Cardiac muscle cell (in vitro differentiated cells and primary cell): ENCODE data around the gene FIGN. TPM values are rescaled to one million over a fixed set of nuclear protein-coding genes. Genes with fewer than 3 reads are reported as not detected.
A peak's percentile ranks its signal among the peaks of the same experiment; 100 is the strongest.

Experiments
- DNase-seq, 2 donors: peaks; one replicate each; pipeline versions ENCODE4 v3.0.0 to v3.0.0-alpha.2; 2010 to 2017; ENCODE audit warnings: low read depth in 1 of 2, low spot score in 1 of 2
- H3K27ac ChIP-seq: fragments of 200-600 bp; sonication (generic); 2 replicates; pipeline ENCODE4 v1.5.1; 2016
- H3K27me3 ChIP-seq: fragments of 200-600 bp; sonication (generic); 2 replicates; pipeline ENCODE4 v1.6.0; 2016; ENCODE audit warnings: control low read depth
- H3K36me3 ChIP-seq: fragments of 200-600 bp; sonication (generic); 2 replicates; pipeline ENCODE4 v1.5.1; 2016; ENCODE audit warnings: control low read depth
- H3K4me1 ChIP-seq: fragments of 200-600 bp; sonication (generic); 2 replicates; pipeline ENCODE4 v1.8.1; 2017; ENCODE audit warnings: low read depth, mild to moderate bottlenecking, mixed run types
- H3K4me3 ChIP-seq: fragments of 200-600 bp; sonication (generic); 2 replicates; pipeline ENCODE4 v1.5.1; 2016; ENCODE audit warnings: mild to moderate bottlenecking
- H3K9me3 ChIP-seq: fragments of 200-600 bp; sonication (generic); 2 replicates; pipeline ENCODE4 v1.5.1; 2017; ENCODE audit warnings: low read depth, mild to moderate bottlenecking, control low read depth
- polyA plus RNA-seq: library from polyadenylated mRNA; unstranded; fragments of >200 nt; fragmentation: Nextera tagmentation; extraction: Ambion mirVana; gene quantifications from 2 replicates; pipeline ENCODE4 v1.2.1, GENCODE V29; 2016
- total RNA-seq: library from RNA; depleted of rRNA; stranded (reverse); fragments of >200 nt; gene quantifications from 2 replicates; pipeline ENCODE4 v1.2.3, GENCODE V29; 2016
- TF ChIP-seq, protein P1 (sequence below): IDR thresholded peaks from 2 replicates; pipeline ENCODE4 v1.5.1; 2012; ENCODE audit warnings: low read depth, mild to moderate bottlenecking, low read length

FIGN gene
- total and polyA plus RNA-seq, 2 experiments from 2014 or later: 12.6 to 51.0 TPM

DNA sequence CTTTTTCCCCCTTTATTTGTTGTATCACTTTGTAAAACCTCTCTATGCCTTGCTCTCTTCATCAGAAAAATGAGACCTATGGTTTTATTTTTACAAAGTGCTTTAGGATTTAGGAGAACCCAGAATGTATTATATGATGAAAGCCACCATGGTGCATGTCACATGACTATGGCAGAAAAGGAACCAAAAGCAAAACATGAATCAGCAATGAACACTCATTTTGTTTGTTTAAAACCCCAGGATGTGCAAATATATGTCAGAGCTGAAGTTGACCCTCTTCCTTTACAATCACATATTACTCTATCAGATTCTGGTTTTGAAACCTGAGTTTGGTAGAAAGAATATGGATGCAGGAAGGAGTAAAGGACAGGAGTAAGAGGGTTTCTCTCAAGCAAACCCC lies 70.0 kb downstream of the FIGN start:
- no peak overlapping the region for H3K4me3 ChIP-seq
- H3K9me3 ChIP-seq: no peaks in the 10 kb centered on the region
- TF ChIP-seq, protein P1, sequence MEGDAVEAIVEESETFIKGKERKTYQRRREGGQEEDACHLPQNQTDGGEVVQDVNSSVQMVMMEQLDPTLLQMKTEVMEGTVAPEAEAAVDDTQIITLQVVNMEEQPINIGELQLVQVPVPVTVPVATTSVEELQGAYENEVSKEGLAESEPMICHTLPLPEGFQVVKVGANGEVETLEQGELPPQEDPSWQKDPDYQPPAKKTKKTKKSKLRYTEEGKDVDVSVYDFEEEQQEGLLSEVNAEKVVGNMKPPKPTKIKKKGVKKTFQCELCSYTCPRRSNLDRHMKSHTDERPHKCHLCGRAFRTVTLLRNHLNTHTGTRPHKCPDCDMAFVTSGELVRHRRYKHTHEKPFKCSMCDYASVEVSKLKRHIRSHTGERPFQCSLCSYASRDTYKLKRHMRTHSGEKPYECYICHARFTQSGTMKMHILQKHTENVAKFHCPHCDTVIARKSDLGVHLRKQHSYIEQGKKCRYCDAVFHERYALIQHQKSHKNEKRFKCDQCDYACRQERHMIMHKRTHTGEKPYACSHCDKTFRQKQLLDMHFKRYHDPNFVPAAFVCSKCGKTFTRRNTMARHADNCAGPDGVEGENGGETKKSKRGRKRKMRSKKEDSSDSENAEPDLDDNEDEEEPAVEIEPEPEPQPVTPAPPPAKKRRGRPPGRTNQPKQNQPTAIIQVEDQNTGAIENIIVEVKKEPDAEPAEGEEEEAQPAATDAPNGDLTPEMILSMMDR: no peak
- DNase-seq: no peak
- H3K36me3 ChIP-seq: no peaks in the 10 kb centered on the region
- H3K27me3 ChIP-seq: no peaks in the 10 kb centered on the region
- H3K27ac ChIP-seq: peak overlapping the region; percentile 89
- peaks cover 22% of the 10 kb centered on the region for H3K4me1 ChIP-seq

DNA sequence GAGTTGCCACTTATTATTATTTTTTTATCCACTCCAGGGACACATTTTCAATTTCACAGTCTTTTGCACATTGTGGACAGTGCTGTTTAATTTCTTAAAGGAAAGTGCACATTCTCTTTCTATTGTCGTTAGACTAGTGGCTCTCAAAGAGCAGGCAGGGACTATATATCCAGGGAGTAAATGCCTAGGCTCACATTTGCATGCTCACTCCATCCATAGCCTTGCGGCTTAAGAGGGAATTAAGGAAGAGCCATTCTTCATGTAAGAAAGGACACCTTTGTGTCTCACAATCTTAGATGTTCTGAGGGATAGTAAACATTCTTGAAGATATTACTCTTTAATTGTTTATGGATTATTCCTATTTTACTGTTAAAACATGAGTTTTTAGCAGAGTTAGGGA lies 70.8 kb downstream of the FIGN start:
- Histone ChIP-seq H3K27ac (peak overlapping the region; percentile 59), H3K4me1 (peaks cover 22% of the 10 kb centered on the region), H3K36me3 (no peaks in the 10 kb centered on the region), H3K27me3 (no peaks in the 10 kb centered on the region), H3K9me3 (no peaks in the 10 kb centered on the region), H3K4me3 (no peak overlapping the region)
- TF ChIP-seq, protein P1: no peak
- DNase-seq: no peak

DNA sequence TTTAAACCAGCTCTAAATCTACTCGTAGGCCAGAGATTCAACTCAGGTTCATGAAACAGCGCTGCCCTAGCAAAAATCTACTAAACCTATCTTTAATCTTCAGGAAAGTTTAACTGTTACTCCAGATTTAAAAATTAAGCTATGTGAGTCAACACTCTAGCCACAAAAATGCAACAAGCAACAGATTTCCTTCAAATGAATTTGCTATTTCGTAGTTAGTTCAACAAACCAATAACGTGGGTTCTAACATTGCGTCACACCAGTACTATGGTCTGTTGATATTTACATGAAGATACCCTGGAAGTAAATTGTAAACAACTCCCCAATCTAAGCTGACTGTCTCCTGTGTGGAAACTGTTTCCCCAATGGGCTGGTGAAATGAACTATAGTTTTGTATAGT lies 71.2 kb downstream of the FIGN start:
- DNase-seq: peak in 1 of 2 donors; percentile 86
- no peaks in the 10 kb centered on the region for H3K27me3 ChIP-seq
- H3K9me3 ChIP-seq: no peaks in the 10 kb centered on the region
- TF ChIP-seq, protein P1: no peak
- peak overlapping the region; percentile 59 for H3K27ac ChIP-seq
- no peaks in the 10 kb centered on the region for H3K36me3 ChIP-seq
- H3K4me3 ChIP-seq: no peak overlapping the region
- peaks cover 22% of the 10 kb centered on the region for H3K4me1 ChIP-seq

DNA sequence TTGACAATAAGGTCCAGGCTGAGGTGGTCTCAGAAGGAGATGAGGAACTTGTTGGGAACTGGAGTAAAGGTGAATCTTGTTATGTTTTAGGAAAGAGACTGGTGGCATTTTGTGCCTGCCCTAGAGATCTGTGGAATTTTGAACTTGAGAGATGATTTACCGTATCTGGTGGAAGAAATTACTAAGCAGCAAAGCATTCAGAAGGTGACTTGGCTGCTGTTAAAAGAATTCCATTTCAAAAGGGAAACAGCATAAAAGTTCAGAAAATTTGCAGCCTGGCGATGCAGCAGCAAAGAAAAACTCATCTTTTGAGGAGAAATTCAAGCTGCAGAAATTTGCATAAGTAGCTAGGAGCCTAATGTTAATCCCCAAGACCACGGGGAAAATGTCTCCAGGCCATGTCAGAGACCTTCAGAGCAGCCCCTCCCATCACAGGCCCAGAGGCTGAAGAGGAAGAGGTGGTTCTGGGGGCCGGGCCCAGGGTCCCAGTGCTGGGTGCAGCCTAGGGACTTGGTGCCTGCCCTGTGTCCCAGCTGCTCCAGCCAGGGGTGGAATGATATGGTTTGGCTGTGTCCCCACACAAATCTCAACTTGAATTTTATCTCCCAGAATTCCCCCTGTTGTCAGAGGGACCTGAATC lies 73.5 kb downstream of the FIGN start:
- TF ChIP-seq, protein P1: no peak
- no peaks in the 10 kb centered on the region for H3K9me3 ChIP-seq
- no peaks in the 10 kb centered on the region for H3K36me3 ChIP-seq
- no peaks in the 10 kb centered on the region for H3K27me3 ChIP-seq
- peaks cover 39% of the 10 kb centered on the region for H3K4me1 ChIP-seq
- peak overlapping the region; percentile 60 for H3K27ac ChIP-seq
- DNase-seq: peak in 1 of 2 donors; percentile 26
- H3K4me3 ChIP-seq: no peak overlapping the region

DNA sequence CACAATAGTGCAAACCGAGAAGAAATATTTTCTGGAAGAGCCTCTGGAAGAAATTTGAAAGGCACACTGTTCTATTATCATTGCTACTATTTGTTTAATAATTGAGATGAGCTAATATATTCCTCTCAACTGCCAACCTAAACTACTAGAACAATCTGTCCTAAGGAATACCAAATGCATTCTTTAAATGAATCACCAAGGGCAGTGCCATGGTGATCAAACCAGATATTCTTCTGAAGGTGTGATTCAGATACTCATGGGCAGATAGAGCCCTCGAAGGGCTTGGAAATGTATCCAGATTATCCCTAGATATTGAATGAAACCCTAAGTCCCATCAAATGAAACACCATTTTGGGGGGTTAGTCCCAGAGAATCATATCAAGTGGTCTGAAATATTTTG lies 76.6 kb downstream of the FIGN start:
- peak overlapping the region; percentile 95 for H3K27ac ChIP-seq
- no peak overlapping the region for H3K4me3 ChIP-seq
- no peak for DNase-seq
- H3K27me3 ChIP-seq: no peaks in the 10 kb centered on the region
- H3K9me3 ChIP-seq: no peaks in the 10 kb centered on the region
- H3K36me3 ChIP-seq: no peaks in the 10 kb centered on the region
- TF ChIP-seq, protein P1: no peak
- peaks cover 47% of the 10 kb centered on the region for H3K4me1 ChIP-seq

DNA sequence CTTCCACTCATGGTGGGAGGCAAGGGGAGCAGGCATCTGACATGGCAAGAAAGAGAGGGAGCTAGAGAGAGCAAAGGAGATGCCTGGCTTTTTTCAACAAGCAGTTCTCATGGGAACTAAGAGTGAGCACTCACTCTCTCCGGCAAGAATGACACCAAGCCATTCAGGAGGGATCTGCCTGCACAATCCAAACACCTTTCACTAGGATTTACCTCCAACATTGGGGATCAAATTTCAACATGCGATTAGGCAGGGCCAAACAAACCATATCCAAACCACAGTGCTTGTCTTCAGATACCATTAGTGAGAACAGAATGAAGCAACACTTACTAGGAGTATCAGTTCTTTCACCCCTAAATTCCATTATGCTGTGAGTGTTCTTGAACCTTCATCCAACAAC lies 77.3 kb downstream of the FIGN start:
- peak overlapping the region; percentile 95 for H3K27ac ChIP-seq
- peak; percentile 40 to 64 for DNase-seq
- TF ChIP-seq, protein P1: no peak

More for the DNA sequence above, 77.3 kb downstream of the FIGN start:
- no peaks in the 10 kb centered on the region for H3K36me3 ChIP-seq
- H3K4me3 ChIP-seq: no peak overlapping the region
- no peaks in the 10 kb centered on the region for H3K27me3 ChIP-seq
- no peaks in the 10 kb centered on the region for H3K9me3 ChIP-seq
- peaks cover 48% of the 10 kb centered on the region for H3K4me1 ChIP-seq
